PFSK-1 (cell line): Measurements from ENCODE around the gene LAD1.

Source experiments
- FOXP2 ChIP-seq: optimal IDR thresholded peaks from 2 replicates; pipeline ENCODE3; 2011; ENCODE audit warnings: borderline replicate concordance, control low read depth, inconsistent platforms; ENCODE audit not compliant: insufficient read depth; ENCODE audit errors: extremely low read length, extremely low read depth
- POLR2AphosphoS5 ChIP-seq: IDR thresholded peaks from 2 replicates; pipeline ENCODE4 v1.6.1; 2012; ENCODE audit warnings: low read depth, mild to moderate bottlenecking, control low read depth, low read length, moderate library complexity
- SIN3A ChIP-seq: IDR thresholded peaks from 2 replicates; pipeline ENCODE4 v1.6.1; 2012; ENCODE audit warnings: mild to moderate bottlenecking, low read length, moderate library complexity, borderline replicate concordance; ENCODE audit not compliant: insufficient read depth
- TAF1 ChIP-seq: IDR thresholded peaks from 2 replicates; pipeline ENCODE4 v1.6.1; 2012; ENCODE audit warnings: low read length, control low read depth, borderline replicate concordance; ENCODE audit not compliant: insufficient read depth
- TF ChIP-seq, protein P1 (sequence below), 2 experiments: IDR thresholded peaks; 2 replicates each; pipeline versions ENCODE4 v1.6.1 to v1.8.0; 2011 to 2012; ENCODE audit warnings: low read depth in 2 of 2, low read length in 2 of 2, control low read depth in 1 of 2, inconsistent platforms in 1 of 2, mild to moderate bottlenecking in 1 of 2, moderate library complexity in 1 of 2; ENCODE audit not compliant: insufficient read depth in 1 of 2

LAD1 gene

DNA sequence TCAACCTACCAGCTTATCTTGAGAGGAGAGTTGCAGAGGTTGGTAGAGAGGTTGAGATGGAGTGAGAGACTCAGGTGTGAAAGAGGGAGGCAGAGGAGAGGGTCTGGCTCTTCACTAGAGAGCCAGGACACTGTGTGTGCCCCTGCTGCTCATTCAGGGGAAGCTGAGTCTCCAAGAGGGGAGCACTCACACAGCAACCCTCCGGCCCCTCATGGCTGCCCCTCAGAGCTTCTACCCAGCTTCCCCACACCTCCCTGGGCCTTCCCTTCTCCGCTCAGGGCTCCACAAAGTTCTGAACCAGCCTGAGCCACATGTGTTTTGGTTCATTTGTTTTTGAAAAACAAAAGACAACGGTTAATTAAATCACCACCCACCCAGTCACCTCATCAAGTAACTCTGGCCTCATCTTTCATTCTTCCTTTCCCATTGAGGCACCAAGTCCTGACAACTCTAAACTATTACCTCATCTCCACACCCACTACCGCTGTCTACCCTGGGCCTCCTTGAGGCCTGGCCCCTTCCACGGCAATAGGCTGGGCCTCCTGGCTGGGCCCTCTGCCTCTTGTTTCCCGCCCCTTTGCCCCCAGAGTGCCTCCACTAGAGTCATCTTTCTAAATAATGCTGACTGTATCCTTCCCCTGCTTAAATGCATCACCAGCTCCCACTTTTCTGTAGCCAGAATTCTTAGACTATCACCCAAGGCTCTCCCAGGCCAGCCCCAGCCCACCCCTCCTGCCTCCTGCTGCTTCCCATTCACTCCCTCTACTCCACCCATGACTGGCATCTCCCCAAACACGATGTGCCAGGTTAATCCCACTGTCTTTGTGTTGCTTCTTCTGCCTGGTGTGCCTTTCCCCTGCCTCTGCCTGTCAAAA is 54.7 kb downstream of the LAD1 start:
- TF ChIP-seq TAF1 (no peak), SIN3A (no peak), POLR2AphosphoS5 (no peak), FOXP2 (no peak)
- TF ChIP-seq, protein P1, sequence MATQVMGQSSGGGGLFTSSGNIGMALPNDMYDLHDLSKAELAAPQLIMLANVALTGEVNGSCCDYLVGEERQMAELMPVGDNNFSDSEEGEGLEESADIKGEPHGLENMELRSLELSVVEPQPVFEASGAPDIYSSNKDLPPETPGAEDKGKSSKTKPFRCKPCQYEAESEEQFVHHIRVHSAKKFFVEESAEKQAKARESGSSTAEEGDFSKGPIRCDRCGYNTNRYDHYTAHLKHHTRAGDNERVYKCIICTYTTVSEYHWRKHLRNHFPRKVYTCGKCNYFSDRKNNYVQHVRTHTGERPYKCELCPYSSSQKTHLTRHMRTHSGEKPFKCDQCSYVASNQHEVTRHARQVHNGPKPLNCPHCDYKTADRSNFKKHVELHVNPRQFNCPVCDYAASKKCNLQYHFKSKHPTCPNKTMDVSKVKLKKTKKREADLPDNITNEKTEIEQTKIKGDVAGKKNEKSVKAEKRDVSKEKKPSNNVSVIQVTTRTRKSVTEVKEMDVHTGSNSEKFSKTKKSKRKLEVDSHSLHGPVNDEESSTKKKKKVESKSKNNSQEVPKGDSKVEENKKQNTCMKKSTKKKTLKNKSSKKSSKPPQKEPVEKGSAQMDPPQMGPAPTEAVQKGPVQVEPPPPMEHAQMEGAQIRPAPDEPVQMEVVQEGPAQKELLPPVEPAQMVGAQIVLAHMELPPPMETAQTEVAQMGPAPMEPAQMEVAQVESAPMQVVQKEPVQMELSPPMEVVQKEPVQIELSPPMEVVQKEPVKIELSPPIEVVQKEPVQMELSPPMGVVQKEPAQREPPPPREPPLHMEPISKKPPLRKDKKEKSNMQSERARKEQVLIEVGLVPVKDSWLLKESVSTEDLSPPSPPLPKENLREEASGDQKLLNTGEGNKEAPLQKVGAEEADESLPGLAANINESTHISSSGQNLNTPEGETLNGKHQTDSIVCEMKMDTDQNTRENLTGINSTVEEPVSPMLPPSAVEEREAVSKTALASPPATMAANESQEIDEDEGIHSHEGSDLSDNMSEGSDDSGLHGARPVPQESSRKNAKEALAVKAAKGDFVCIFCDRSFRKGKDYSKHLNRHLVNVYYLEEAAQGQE (IDR thresholded peaks at IDR 0.05; ENCODE audit: insufficient read depth in 1 of 2, low read depth in 2 of 2, low read length in 2 of 2) = no peak

- TF ChIP-seq FOXP2 = no peak
- no peak for TF ChIP-seq TAF1
Measured at GRCh38 chr1:201341377-201341776, 57.7 kb downstream of the LAD1 start.

- TF ChIP-seq FOXP2 (no peak), TAF1 (no peak)
- TF ChIP-seq, protein P1 (IDR thresholded peaks at IDR 0.05; ENCODE audit: insufficient read depth in 1 of 2, low read depth in 2 of 2, low read length in 2 of 2) = no peak
Measured at GRCh38 chr1:201336711-201337450, 62.2 kb downstream of the LAD1 start.

DNA sequence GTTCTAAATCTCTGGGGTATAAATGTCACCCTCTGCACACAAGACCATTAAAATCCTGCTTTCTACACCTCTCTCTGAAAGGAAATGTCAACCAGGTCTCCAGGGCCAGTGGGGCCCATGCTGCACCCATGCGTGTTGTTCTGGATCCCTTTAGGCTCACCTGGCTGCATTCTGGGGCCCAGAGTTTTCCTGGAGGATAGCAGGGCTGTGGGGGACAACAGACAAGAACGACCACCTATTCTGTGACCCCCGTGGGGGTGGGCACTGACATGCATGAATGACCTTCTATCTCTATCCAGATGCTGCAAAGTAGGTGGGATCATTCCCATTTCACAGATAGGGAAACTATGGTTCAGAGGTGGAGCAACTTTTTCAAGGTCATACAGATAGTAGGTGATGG is 63.2 kb downstream of the LAD1 start:
- TF ChIP-seq, protein P1 (IDR thresholded peaks at IDR 0.05; ENCODE audit: insufficient read depth in 1 of 2, low read depth in 2 of 2, low read length in 2 of 2) = no peak
- TF ChIP-seq TAF1 = no peak
- TF ChIP-seq SIN3A = no peak
- no peak for TF ChIP-seq FOXP2
- no peak for TF ChIP-seq POLR2AphosphoS5

DNA sequence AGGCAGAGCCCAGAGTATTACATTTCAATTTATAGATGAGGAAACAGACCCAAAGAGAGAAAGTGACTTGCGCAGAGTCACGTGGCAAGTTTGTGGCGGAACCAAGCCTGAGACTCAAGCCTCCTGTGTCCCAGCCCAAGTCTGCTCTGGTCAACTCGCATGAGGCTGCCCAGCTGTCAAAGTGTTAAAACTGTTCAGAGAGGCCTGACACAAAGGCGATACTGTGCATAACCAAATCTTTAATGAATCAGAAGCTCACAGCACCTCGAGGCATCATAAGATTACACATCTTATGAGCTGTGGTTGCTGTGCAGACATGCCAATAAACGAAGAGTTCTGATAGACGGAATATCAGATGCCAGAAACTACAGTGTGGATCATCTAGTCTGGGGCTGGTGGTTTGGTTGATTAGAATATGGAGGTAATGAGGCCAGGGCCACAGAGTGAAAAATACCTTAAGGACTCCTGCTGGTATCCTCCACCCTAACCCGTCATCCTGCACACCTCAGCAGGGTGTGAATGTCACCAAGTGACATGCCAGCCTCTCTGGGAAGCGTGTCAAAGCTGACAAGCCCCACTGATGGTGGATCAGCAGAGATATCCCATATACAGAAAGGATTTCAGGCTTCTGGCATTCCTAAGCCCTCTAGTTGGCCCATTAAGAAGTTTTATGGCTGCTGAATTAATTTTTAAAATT is 63.8 kb downstream of the LAD1 start:
- TF ChIP-seq TAF1 (no peak), FOXP2 (no peak), SIN3A (no peak), POLR2AphosphoS5 (no peak)
- TF ChIP-seq, protein P1 (IDR thresholded peaks at IDR 0.05; ENCODE audit: insufficient read depth in 1 of 2, low read depth in 2 of 2, low read length in 2 of 2) = no peak
